Vagina (tissue), 2 donors: Measurements from ENCODE around the gene FAM53B.

Source experiments
- CTCF ChIP-seq, 3 experiments: fragments of 450-650 bp in 2 of 3; fragments of 200-600 bp in 1 of 3; sonication (generic) in 1 of 3; IDR thresholded peaks; one replicate each; pipeline ENCODE4 v1.5.1; 2017 to 2019; ENCODE audit warnings: antibody characterized with exemption in 3 of 3, mild to moderate bottlenecking in 2 of 3, moderate library complexity in 2 of 3
- POLR2AphosphoS5 ChIP-seq, 2 donors: sonication (generic); formaldehyde crosslinking; IDR thresholded peaks; one replicate each; pipeline ENCODE4 v1.9.0; 2017; ENCODE audit warnings: antibody characterized with exemption in 2 of 2, mild to moderate bottlenecking in 2 of 2, low read depth in 1 of 2; ENCODE audit not compliant: insufficient read depth in 1 of 2

DNA sequence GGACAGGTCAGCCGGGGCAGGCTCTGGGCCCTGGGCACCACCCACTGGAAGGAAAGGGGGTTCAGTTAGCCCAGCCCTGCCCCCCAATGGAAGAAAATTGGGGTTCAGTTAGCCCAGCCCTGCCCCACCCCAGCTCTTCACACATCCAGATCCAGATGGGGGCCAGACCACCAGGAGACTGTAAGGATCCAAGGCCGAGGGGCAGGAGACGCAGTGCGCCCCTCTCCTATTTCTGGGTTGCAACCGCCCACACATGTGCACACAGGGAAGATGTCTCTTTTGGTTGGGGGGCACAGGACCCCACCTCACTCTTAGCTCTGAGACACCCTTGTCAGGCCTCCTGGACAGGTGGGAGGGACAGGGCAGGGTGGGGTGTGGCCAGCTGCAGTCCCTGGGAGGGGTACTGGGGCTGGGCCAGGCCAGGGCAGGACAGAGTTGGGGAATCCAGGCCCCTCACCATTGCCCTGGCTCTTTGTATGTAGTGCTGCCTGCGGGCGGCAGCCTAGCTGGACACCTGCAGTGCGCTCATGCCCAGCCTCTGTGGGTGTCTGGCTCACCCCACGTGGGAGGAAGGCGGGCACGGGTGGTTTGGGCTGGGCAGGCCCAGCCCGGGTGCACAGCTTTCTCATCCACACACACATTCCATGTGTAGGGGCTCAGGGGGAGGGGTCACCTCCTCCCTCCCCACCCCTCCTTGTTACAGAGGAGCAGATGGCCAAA, 141.4 kb downstream of the FAM53B start:
- TF ChIP-seq CTCF (IDR thresholded peaks at IDR 0.05) (no peak), POLR2AphosphoS5 (IDR thresholded peaks at IDR 0.05; ENCODE audit: insufficient read depth in 1 of 2, low read depth in 1 of 2) (no peak)
